GM19463 (cell line): Measurements from ENCODE around the gene ILDR1.
A peak's percentile ranks its signal among the peaks of the same experiment; 100 is the strongest.

ENCODE experiments used
- ATAC-seq: cut with Tn5 transposase; IDR thresholded peaks from one replicate; pipeline ENCODE4 v1.9.1; 2021; ENCODE audit warnings: mild to moderate bottlenecking, moderate library complexity; ENCODE audit not compliant: unreplicated experiment

Gene ILDR1

GRCh38 chr3:122021037-122021436, 1.0 kb downstream of the ILDR1 start:
- no peak for ATAC-seq

- ATAC-seq = peak; percentile 29
Measured at GRCh38 chr3:122019493-122019892, 2.6 kb downstream of the ILDR1 start.

GRCh38 chr3:122014741-122015140, 7.3 kb downstream of the ILDR1 start:
- peak; percentile 82 for ATAC-seq

GRCh38 chr3:122013448-122013925, 8.6 kb downstream of the ILDR1 start:
- ATAC-seq = no peak

- no peak for ATAC-seq
Measured at GRCh38 chr3:122012821-122013220, 9.2 kb downstream of the ILDR1 start.

- no peak for ATAC-seq
Measured at GRCh38 chr3:122011396-122011795, 10.7 kb downstream of the ILDR1 start.

GRCh38 chr3:122010506-122010905, 11.5 kb downstream of the ILDR1 start:
- ATAC-seq = no peak

- ATAC-seq = no peak
Measured at GRCh38 chr3:122008166-122008565, 13.9 kb downstream of the ILDR1 start.

GRCh38 chr3:122006267-122006666, 15.8 kb downstream of the ILDR1 start:
- ATAC-seq = no peak

GRCh38 chr3:122004991-122005565, 17.0 kb downstream of the ILDR1 start:
- ATAC-seq = peak; percentile 57

GRCh38 chr3:122004107-122004506, 17.9 kb downstream of the ILDR1 start:
- no peak for ATAC-seq

GRCh38 chr3:122003606-122004005, 18.4 kb downstream of the ILDR1 start:
- no peak for ATAC-seq

GRCh38 chr3:122003112-122003511, 18.9 kb downstream of the ILDR1 start:
- no peak for ATAC-seq

GRCh38 chr3:122002611-122003010, 19.4 kb downstream of the ILDR1 start:
- no peak for ATAC-seq

- no peak for ATAC-seq
Measured at GRCh38 chr3:122001892-122002291, 20.2 kb downstream of the ILDR1 start.

GRCh38 chr3:122000936-122001605, 21.0 kb downstream of the ILDR1 start:
- ATAC-seq = no peak

GRCh38 chr3:121999931-122000330, 22.1 kb downstream of the ILDR1 start:
- no peak for ATAC-seq

- ATAC-seq = peak; percentile 22
Measured at GRCh38 chr3:121998611-121999473, 23.2 kb downstream of the ILDR1 start.

- peak; percentile 36 for ATAC-seq
Measured at GRCh38 chr3:121998030-121998580, 23.9 kb downstream of the ILDR1 start.

GRCh38 chr3:121997372-121997771, 24.7 kb downstream of the ILDR1 start:
- peak; percentile 22 for ATAC-seq

- no peak for ATAC-seq
Measured at GRCh38 chr3:121996441-121996840, 25.6 kb downstream of the ILDR1 start.
